Thyroid gland (tissue), 4 donors: Measurements from ENCODE around the gene PLCL1.

Experiments used
- POLR2A ChIP-seq, 2 donors: fragments of 450-650 bp; IDR thresholded peaks; one replicate each; pipeline ENCODE4 v1.6.1; 2017; ENCODE audit warnings: antibody characterized with exemption in 2 of 2, mild to moderate bottlenecking in 2 of 2, moderate library complexity in 1 of 2
- TF ChIP-seq, protein P1 (sequence below), 6 experiments: fragments of 200-600 bp in 3 of 6; fragments of 450-650 bp in 3 of 6; sonication (generic) in 3 of 6; IDR thresholded peaks; one replicate each; pipeline ENCODE4 v1.5.1; 2016 to 2019; ENCODE audit warnings: antibody characterized with exemption in 6 of 6, mild to moderate bottlenecking in 2 of 6, inconsistent platforms in 1 of 6, moderate library complexity in 1 of 6

DNA sequence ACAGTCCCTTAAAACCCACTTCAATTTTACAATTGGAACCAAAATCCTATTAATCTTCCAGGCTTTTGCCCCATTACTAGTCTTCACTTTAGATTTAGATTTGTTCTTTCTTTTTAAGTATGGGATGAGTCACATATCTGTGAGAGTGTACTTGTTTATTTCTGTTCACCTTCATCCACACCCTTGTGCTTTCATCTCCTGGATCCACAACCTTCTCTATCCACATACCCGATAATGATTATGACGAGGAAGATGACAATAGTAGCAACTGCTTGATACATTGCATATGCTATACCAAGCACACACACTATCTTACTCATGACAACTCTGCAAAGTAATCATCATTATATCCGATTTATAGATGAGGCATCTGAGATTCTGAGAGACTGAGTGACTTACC is 297.3 kb downstream of the PLCL1 start:
- no peak for TF ChIP-seq POLR2A (IDR thresholded peaks at IDR 0.05)
- TF ChIP-seq, protein P1, sequence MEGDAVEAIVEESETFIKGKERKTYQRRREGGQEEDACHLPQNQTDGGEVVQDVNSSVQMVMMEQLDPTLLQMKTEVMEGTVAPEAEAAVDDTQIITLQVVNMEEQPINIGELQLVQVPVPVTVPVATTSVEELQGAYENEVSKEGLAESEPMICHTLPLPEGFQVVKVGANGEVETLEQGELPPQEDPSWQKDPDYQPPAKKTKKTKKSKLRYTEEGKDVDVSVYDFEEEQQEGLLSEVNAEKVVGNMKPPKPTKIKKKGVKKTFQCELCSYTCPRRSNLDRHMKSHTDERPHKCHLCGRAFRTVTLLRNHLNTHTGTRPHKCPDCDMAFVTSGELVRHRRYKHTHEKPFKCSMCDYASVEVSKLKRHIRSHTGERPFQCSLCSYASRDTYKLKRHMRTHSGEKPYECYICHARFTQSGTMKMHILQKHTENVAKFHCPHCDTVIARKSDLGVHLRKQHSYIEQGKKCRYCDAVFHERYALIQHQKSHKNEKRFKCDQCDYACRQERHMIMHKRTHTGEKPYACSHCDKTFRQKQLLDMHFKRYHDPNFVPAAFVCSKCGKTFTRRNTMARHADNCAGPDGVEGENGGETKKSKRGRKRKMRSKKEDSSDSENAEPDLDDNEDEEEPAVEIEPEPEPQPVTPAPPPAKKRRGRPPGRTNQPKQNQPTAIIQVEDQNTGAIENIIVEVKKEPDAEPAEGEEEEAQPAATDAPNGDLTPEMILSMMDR (IDR thresholded peaks at IDR 0.05), result no peak
